Lung (tissue), 12 donors: ENCODE measurements around the gene TTLL10. TPM values are rescaled to one million over a fixed set of nuclear protein-coding genes. Genes with fewer than 3 reads are reported as not detected.

Experiments used
- ATAC-seq: fragments of 200-7000 bp; cut with Tn5 transposase; one replicate; pipeline ENCODE4 v1.9.1; 2020; ENCODE audit warnings: moderate number of reproducible peaks; ENCODE audit not compliant: insufficient read depth, low FRiP score
- DNase-seq, 3 donors: peaks; one replicate each; pipeline ENCODE4 v3.0.0-alpha.2; 2013 to 2017
- H3K27ac ChIP-seq, 2 donors: one replicate each; pipeline ENCODE4 v1.5.1; 2013; ENCODE audit warnings: mild to moderate bottlenecking in 2 of 2, moderate library complexity in 2 of 2, control low read depth in 1 of 2, inconsistent platforms in 1 of 2, low read depth in 1 of 2, low read length in 1 of 2
- H3K27me3 ChIP-seq, 3 donors: one replicate each; pipeline ENCODE4 v1.5.1; 2013; ENCODE audit warnings: low read length in 2 of 3; ENCODE audit not compliant: control insufficient read depth in 3 of 3, insufficient read depth in 3 of 3
- H3K36me3 ChIP-seq, 4 donors: one replicate each; pipeline ENCODE4 v1.5.1; 2013; ENCODE audit warnings: low read length in 4 of 4, mild to moderate bottlenecking in 1 of 4, moderate library complexity in 1 of 4; ENCODE audit not compliant: control insufficient read depth in 4 of 4, insufficient read depth in 4 of 4
- H3K4me1 ChIP-seq, 5 donors: one replicate each; pipeline ENCODE4 v1.5.1; 2013; ENCODE audit warnings: low read length in 5 of 5, mild to moderate bottlenecking in 2 of 5, moderate library complexity in 1 of 5; ENCODE audit not compliant: control insufficient read depth in 5 of 5, insufficient read depth in 5 of 5
- H3K4me3 ChIP-seq: one replicate; pipeline ENCODE4 v1.5.1; 2013; ENCODE audit warnings: mild to moderate bottlenecking, control low read depth, moderate library complexity
- H3K9ac ChIP-seq, 2 donors: one replicate each; pipeline ENCODE4 v1.5.1; 2013; ENCODE audit warnings: low read length in 2 of 2, control low read depth in 1 of 2; ENCODE audit not compliant: insufficient read depth in 1 of 2
- H3K9me3 ChIP-seq, 4 donors: one replicate each; pipeline ENCODE4 v1.5.1; 2013; ENCODE audit warnings: low read length in 3 of 4, mild to moderate bottlenecking in 1 of 4, moderate library complexity in 1 of 4; ENCODE audit not compliant: control insufficient read depth in 4 of 4, insufficient read depth in 3 of 4
- WGBS, 2 donors: extraction: QIAGEN DNeasy Blood & Tissue Kit; methylation state at CpG; one replicate each; pipeline ENCODE4 v1.1.7; 2013; 5-methylcytosine and 5-hydroxymethylcytosine counted together
- polyA plus RNA-seq, 2 donors: library from polyadenylated mRNA; stranded (reverse); fragments of 200-250 nt; gene quantifications; one replicate each; pipeline ENCODE4 v1.2.1, GENCODE V29; 2013
- total RNA-seq, 2 donors: library from RNA; depleted of rRNA in 1 of 2; stranded (reverse); fragments of >200 nt in 1 of 2; gene quantifications; one replicate each; pipeline ENCODE4 v1.2.1, GENCODE V29; 2014 to 2021
- TF ChIP-seq, protein P1 (sequence below): IDR thresholded peaks from 2 replicates; pipeline ENCODE4 v1.5.1; 2012; ENCODE audit warnings: mild to moderate bottlenecking; ENCODE audit errors: control extremely low read depth, extremely low read depth
- donor health status: control.
- donor health status: control.
- donor health status: Bipolar disorder and iron deficiency.
- donor health status: healthy.
- donor health status: DM: yes; HTN: yes; CAD: no.

TTLL10 gene
- total and polyA plus RNA-seq, 4 donors: 3.7 to 19.7 (median 4.5) TPM

DNA sequence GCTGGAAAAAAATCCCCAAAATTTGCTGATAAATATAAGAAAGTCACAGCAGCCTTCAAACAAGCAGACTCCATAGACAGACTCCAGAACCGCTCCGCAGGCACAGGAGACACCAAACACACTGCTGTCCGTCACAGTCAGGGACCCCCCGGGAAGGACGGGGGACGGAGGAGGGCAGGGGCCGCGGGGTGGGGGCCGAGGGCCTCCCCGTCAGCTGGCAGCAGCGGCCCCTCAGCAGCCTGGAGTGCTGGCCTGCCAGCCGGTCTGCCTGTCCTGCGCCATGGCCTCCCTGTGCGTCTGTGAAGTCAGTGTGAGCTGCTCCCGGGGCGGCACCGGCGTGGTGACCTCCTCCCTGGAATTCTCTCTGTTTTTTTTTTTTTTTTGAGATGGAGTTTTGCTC lies 47.7 kb upstream of the TTLL10 start:
- Histone ChIP-seq H3K36me3 (no peaks in the 10 kb centered on the region), H3K9ac (no peak overlapping the region), H3K4me1 (peaks cover 0 to 5% (median 0%) of the 10 kb centered on the region in 5 donors), H3K4me3 (no peak overlapping the region), H3K27me3 (no peaks in the 10 kb centered on the region), H3K27ac (no peak overlapping the region), H3K9me3 (no peaks in the 10 kb centered on the region)
- DNase-seq (no peak), ATAC-seq (no peak)
- 88 to 89% methylated on average over 18 of the region's 18 CpGs for WGBS, 2 donors
- TF ChIP-seq, protein P1, sequence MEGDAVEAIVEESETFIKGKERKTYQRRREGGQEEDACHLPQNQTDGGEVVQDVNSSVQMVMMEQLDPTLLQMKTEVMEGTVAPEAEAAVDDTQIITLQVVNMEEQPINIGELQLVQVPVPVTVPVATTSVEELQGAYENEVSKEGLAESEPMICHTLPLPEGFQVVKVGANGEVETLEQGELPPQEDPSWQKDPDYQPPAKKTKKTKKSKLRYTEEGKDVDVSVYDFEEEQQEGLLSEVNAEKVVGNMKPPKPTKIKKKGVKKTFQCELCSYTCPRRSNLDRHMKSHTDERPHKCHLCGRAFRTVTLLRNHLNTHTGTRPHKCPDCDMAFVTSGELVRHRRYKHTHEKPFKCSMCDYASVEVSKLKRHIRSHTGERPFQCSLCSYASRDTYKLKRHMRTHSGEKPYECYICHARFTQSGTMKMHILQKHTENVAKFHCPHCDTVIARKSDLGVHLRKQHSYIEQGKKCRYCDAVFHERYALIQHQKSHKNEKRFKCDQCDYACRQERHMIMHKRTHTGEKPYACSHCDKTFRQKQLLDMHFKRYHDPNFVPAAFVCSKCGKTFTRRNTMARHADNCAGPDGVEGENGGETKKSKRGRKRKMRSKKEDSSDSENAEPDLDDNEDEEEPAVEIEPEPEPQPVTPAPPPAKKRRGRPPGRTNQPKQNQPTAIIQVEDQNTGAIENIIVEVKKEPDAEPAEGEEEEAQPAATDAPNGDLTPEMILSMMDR: no peak

GRCh38 chr1:1127551-1128451 lies 45.9 kb upstream of the TTLL10 start:
- Histone ChIP-seq H3K36me3 (no peaks in the 10 kb centered on the region), H3K27ac (no peak overlapping the region), H3K9me3 (no peaks in the 10 kb centered on the region), H3K9ac (no peak overlapping the region), H3K4me1 (peaks cover 0 to 11% (median 0%) of the 10 kb centered on the region in 5 donors), H3K27me3 (no peaks in the 10 kb centered on the region), H3K4me3 (no peak overlapping the region)
- 85 to 87% methylated on average over 45 of the region's 45 CpGs for WGBS, 2 donors
- ATAC-seq (no peak), DNase-seq (no peak)
- TF ChIP-seq, protein P1: no peak

- TF ChIP-seq, protein P1: no peak
- Histone ChIP-seq H3K4me3 (no peak overlapping the region), H3K4me1 (peaks cover 0 to 19% (median 0%) of the 10 kb centered on the region in 5 donors), H3K36me3 (no peaks in the 10 kb centered on the region), H3K27me3 (no peaks in the 10 kb centered on the region), H3K9me3 (no peaks in the 10 kb centered on the region), H3K9ac (peak overlapping the region in 1 of 2 donors; percentile 25), H3K27ac (no peak overlapping the region)
- ATAC-seq (no peak), DNase-seq (peak in 2 of 3 donors; percentile 26 to 40)
- WGBS, 2 donors: 70 to 83% methylated on average over 32 of the region's 32 CpGs
Measured at GRCh38 chr1:1128454-1129139, 45.1 kb upstream of the TTLL10 start.
